Testis (tissue), 3 donors: ENCODE data around the gene WDR4. TPM values are rescaled to one million over a fixed set of nuclear protein-coding genes. Genes with fewer than 3 reads are reported as not detected.
A peak's percentile ranks its signal among the peaks of the same experiment; 100 is the strongest.

Source experiments
- DNase-seq: peaks from one replicate; pipeline ENCODE4 v3.0.0-alpha.2; 2019
- H3K27ac ChIP-seq, 2 donors: fragments of 200-600 bp; sonication (generic); one replicate each; pipeline ENCODE4 v1.5.1; 2019
- H3K27me3 ChIP-seq: fragments of 200-600 bp; sonication (generic); one replicate; pipeline ENCODE4 v1.5.1; 2019
- H3K36me3 ChIP-seq: fragments of 200-600 bp; sonication (generic); one replicate; pipeline ENCODE4 v1.5.1; 2017; ENCODE audit warnings: low read depth; ENCODE audit errors: missing control alignments
- H3K4me1 ChIP-seq: fragments of 200-600 bp; sonication (generic); one replicate; pipeline ENCODE4 v1.5.1; 2019
- H3K4me3 ChIP-seq, 2 donors: fragments of 200-600 bp; sonication (generic); one replicate each; pipeline ENCODE4 v1.5.1; 2017 to 2019
- H3K9me3 ChIP-seq: fragments of 200-600 bp; sonication (generic); one replicate; pipeline ENCODE4 v1.5.1; 2017
- CTCF ChIP-seq, 3 experiments: fragments of 450-650 bp in 2 of 3; fragments of 200-600 bp in 1 of 3; sonication (generic) in 1 of 3; IDR thresholded peaks; one replicate each; pipeline ENCODE4 v1.5.1; 2016 to 2019; ENCODE audit warnings: antibody characterized with exemption in 3 of 3, mild to moderate bottlenecking in 2 of 3, moderate library complexity in 1 of 3
- POLR2A ChIP-seq: fragments of 450-650 bp; IDR thresholded peaks from one replicate; pipeline ENCODE4 v1.6.1; 2017; ENCODE audit warnings: antibody characterized with exemption, mild to moderate bottlenecking, moderate library complexity
- WGBS, 2 donors: methylation state at CpG; one replicate each; pipeline ENCODE4 v1.1.5; 2018; 5-methylcytosine and 5-hydroxymethylcytosine counted together
- intact Hi-C: fragments of 100-400 bp; cut with DNase I; formaldehyde crosslinking; loops from one replicate; pipeline ENCODE4 v1.15.1; 2023; ENCODE audit warnings: low total_unique reads
- polyA plus RNA-seq: library from polyadenylated mRNA; stranded (reverse); fragments of 350-450 nt; fragmentation: Illumina TruSeq; extraction: RNeasy Lipid Tissue Mini Kit (QIAGEN cat#74804); gene quantifications from one replicate; pipeline ENCODE4 v1.2.3, GENCODE V29; 2014; ENCODE audit warnings: low read depth, low replicate concordance; ENCODE audit not compliant: insufficient read depth
- total RNA-seq, 2 donors: library from RNA; depleted of rRNA; stranded (reverse); fragments of >200 nt; gene quantifications; one replicate each; pipeline ENCODE4 v1.2.3, GENCODE V29; 2016

Gene WDR4
- total and polyA plus RNA-seq, 3 donors from 2014 or later = 14.2 to 24.9 (median 24.8) TPM

- Histone ChIP-seq H3K4me3 (no peak overlapping the region), H3K27me3 (no peaks in the 10 kb centered on the region), H3K27ac (no peak overlapping the region), H3K9me3 (no peaks in the 10 kb centered on the region), H3K36me3 (no peaks in the 10 kb centered on the region), H3K4me1 (no peaks in the 10 kb centered on the region)
- TF ChIP-seq CTCF (IDR thresholded peaks at IDR 0.05) = no peak
- no peak for TF ChIP-seq POLR2A
- WGBS, 2 donors = 92 to 97% methylated on average over 5 to 7 of the region's 7 CpGs
- no peak for DNase-seq
- intact Hi-C loops = no loop called here
Measured at GRCh38 chr21:42873096-42873495, 6.2 kb downstream of the WDR4 start.

GRCh38 chr21:42868196-42868595, 11.1 kb downstream of the WDR4 start:
- H3K27me3 ChIP-seq = no peaks in the 10 kb centered on the region
- TF ChIP-seq POLR2A = no peak
- no peak for TF ChIP-seq CTCF (IDR thresholded peaks at IDR 0.05)
- no peaks in the 10 kb centered on the region for H3K9me3 ChIP-seq
- peaks cover 3% of the 10 kb centered on the region for H3K4me1 ChIP-seq
- H3K4me3 ChIP-seq = no peak overlapping the region
- no peaks in the 10 kb centered on the region for H3K36me3 ChIP-seq
- DNase-seq = no peak
- intact Hi-C loops = no loop called here
- WGBS, 2 donors = 67 to 96% methylated on average over 2 to 10 of the region's 10 CpGs
- no peak overlapping the region for H3K27ac ChIP-seq

GRCh38 chr21:42865776-42866160, 13.6 kb downstream of the WDR4 start:
- no peaks in the 10 kb centered on the region for H3K9me3 ChIP-seq
- H3K36me3 ChIP-seq = no peaks in the 10 kb centered on the region
- 56 to 69% methylated on average over 8 of the region's 8 CpGs for WGBS, 2 donors
- H3K27ac ChIP-seq = peak overlapping the region in 1 of 2 donors; percentile 20
- intact Hi-C loops = no loop called here
- no peak overlapping the region for H3K4me3 ChIP-seq
- DNase-seq = peak; percentile 29
- no peaks in the 10 kb centered on the region for H3K27me3 ChIP-seq
- H3K4me1 ChIP-seq = peaks cover 3% of the 10 kb centered on the region
- TF ChIP-seq CTCF (IDR thresholded peaks at IDR 0.05) = no peak
- TF ChIP-seq POLR2A = no peak

GRCh38 chr21:42864815-42865775, 14.2 kb downstream of the WDR4 start:
- TF ChIP-seq POLR2A (no peak), CTCF (IDR thresholded peaks at IDR 0.05) (no peak)
- 68 to 85% methylated on average over 21 to 26 of the region's 26 CpGs for WGBS, 2 donors
- DNase-seq = peak; percentile 41
- H3K27ac ChIP-seq = peak overlapping the region in 1 of 2 donors; percentile 54
- no peak overlapping the region for H3K4me3 ChIP-seq
- H3K4me1 ChIP-seq = peaks cover 3% of the 10 kb centered on the region
- H3K9me3 ChIP-seq = no peaks in the 10 kb centered on the region
- no peaks in the 10 kb centered on the region for H3K36me3 ChIP-seq
- no peaks in the 10 kb centered on the region for H3K27me3 ChIP-seq
- intact Hi-C loops = no loop called here
